ENCODE results near the gene RGS7.
"Not testable (repeated sequence)": the region's sequence is repeated elsewhere in the genome, so short reads cannot be mapped to it uniquely, and the experiment has no call there.

The RGS7 gene

DNA sequence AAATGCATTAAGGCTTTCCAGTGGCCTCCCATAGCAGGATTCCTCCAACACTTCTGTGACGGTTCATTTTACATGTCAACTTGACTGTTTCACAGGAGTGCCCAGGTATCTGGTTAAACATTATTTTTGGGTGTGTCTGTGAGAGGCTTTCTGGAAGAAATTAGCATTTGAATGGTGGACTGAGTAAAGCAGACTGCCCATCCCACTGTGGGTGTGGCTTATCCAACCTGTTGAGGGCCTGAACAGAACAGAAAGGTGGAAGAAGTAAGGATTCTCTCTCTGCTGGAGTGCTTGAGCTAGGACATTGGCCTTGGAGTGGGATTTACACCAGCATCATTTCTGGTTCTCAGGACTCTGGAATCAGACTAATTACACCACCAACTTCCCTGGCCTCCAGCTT, 85.6 kb downstream of the RGS7 start:
- no peak for DNase-seq (ENCODE audit: low read depth)

GRCh38 chr1:241270016-241270415, 87.0 kb downstream of the RGS7 start:
- no peak for DNase-seq (ENCODE audit: low read depth)

DNA sequence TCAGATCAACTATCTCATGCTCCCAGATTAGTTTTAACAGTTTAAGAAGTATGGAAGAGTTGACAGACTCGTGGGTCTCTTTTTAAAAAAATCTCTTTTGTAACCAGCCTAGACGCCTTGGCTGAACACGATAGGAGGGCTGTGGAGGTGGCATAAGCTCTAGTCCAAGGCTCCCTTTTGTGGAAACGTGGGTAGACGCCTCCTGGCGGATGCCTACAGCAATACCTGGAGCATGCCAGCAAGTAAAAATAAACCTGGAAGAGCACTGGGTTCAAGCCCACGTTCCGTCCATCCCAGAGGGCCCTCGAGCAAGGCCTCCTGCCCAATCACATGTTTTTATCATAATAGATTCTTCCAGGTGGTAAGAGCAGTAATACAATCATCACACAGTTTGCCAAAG, 87.9 kb downstream of the RGS7 start:
- DNase-seq (ENCODE audit: low read depth), result no peak

- DNase-seq (ENCODE audit: low read depth), result no peak
These were observed 90.9 kb downstream of the RGS7 start for GRCh38 chr1:241266121-241266520.

DNA sequence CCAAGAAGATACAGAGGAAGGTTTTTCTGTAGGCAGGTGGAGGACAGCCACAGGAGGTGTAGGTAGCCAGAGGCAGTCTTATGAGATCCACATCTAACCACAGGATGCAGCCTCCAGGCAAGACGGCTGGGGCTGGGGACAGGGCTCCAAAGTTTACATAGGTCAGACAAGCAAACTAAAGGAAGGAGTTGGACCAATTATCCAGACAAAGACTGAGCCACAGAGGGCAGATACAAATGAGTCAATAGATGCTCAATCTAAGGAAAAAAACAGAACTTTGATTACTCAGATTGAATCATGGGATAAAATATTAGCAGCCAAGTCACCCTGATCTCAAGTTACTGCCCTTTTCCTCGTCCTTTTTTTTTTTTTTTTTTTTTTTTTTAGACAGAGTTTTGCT, 91.6 kb downstream of the RGS7 start:
- DNase-seq (ENCODE audit: low read depth), result no peak

- DNase-seq (ENCODE audit: low read depth), result no peak
These were observed 93.7 kb downstream of the RGS7 start for GRCh38 chr1:241263346-241263745.

DNA sequence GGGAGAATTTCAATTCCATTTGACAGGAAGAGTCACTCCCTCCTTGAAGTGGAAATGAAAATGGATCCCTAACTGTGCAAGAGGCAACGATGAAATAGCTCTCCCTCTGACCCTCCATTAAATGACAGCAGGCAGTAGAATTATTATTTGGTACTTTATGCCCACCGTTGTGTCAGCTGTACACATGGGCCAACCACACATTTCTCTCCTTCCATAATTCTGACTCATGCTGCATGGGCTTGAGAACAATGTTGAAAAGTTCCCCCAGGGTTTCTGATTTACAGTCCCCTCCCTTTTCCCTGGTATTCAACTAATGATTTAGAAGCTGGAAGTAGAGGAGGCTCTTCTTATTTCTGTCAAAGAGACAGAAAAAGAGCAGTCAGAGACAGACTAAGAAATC, 103.5 kb downstream of the RGS7 start:
- no peak for DNase-seq (ENCODE audit: low read depth)

DNA sequence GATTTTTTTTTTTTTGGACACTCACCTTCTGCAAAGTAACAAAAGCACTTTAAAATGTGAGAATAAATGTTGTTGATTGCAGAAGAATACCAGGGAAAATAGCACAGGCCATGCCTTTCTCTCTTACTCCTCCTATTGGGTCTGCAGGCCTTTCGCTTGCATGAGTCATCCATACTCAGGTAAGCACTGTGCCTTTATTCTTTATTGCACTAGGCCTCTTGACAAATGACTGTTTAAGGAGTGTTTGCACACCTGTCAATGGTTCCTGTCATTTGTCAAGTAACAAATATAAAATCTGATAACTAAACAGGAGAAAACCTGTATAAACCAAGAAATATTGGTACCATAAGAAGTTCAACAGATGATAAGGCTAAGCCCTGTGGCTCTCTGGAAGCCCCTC, 106.5 kb downstream of the RGS7 start:
- DNase-seq (ENCODE audit: low read depth), result no peak

DNA sequence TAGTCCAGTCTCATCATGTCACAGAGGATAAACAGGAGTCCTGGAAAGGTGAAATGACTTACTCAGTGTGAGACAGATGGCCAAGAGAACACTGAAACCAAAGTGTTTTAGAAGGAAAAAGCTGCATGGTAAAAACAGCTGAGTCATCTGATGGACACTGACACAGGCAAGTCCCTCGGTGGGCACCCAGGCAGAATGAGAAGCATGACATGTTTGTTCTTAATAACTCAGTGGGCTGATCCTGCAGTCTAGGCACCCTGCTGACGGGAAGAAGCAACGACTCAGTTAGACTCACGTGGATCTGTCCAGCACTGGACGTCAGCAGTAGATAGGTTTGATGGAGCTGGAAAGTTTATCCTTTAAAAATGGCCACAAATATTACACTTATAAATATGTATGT, 116.9 kb downstream of the RGS7 start:
- DNase-seq (ENCODE audit: low read depth), result no peak

- DNase-seq (ENCODE audit: low read depth), result no peak
These were observed 119.1 kb downstream of the RGS7 start for GRCh38 chr1:241237873-241238272.

DNA sequence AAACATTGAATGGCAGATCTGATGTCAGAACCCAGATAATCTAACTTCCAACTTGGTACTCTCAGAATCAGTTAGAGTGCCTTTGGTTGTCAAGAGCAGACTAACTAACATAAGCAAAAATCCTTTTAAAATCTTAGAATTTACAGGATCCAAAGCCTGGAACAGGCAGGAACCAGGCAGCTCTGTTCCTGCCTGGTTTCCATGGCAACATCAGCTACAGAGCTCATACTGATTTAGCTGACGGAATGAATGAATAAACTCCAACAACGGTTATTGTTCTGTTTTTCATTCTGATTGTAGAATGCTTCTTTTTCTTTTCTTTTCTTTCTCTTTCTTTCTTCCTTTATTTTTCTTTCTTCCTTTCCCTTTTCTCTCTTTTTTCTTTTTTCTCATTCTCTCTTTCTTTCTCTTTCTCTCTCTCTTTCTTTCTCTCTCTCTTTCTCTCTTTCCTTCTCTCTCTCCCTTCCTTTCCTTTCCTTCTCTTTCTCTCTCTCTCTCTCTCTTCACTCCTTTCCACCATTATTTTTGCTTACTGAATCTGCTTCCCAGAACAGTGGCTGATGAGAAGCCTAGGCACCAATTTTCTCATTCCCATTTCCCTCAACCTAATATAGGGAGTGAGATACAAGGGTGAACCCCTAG, 121.6 kb downstream of the RGS7 start:
- DNase-seq (ENCODE audit: low read depth), result no peak

GRCh38 chr1:241229711-241230110, 127.3 kb downstream of the RGS7 start:
- no peak for DNase-seq (ENCODE audit: low read depth)

GRCh38 chr1:241229216-241229615, 127.8 kb downstream of the RGS7 start:
- no peak for DNase-seq (ENCODE audit: low read depth)

DNA sequence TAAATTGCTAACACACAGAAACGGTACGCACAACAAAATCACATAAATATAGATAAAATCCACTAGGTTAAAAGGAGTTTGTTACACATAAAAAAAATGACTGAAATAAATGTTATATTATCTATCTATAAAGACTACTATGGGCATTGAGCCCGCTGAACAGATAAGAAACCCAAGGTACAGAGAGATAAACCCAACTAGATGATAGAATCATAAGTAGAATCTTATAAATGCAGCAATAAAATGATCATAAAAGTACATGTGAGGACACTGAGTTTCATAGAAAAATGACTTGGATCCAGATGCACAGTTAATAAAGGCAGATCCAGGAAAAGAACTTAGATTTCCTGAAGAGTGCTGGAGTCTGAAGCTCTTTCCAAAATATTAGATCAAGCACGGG, 128.7 kb downstream of the RGS7 start:
- no peak for DNase-seq (ENCODE audit: low read depth)

DNA sequence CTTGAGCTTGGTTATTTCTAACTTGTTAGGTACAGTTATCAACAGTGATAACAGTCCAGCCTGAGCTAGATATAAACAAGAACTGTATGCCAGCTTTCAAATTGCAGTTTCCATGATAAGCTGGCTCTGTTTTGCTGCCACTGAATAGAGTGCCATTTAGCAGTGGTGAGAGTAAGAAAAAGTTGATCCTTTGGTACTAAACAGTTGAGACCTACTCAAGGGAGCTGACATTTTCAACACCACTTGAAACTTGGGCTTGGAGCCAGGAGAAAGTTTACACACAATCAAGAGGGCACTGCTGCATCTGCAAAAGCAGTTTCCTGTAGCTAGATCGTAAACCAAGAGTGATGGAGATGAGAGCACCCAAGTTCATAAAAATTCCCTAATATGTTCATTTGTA, 131.3 kb downstream of the RGS7 start:
- no peak for DNase-seq (ENCODE audit: low read depth)

GRCh38 chr1:241224189-241224588, 132.8 kb downstream of the RGS7 start:
- DNase-seq (ENCODE audit: low read depth), result not testable (repeated sequence)

DNA sequence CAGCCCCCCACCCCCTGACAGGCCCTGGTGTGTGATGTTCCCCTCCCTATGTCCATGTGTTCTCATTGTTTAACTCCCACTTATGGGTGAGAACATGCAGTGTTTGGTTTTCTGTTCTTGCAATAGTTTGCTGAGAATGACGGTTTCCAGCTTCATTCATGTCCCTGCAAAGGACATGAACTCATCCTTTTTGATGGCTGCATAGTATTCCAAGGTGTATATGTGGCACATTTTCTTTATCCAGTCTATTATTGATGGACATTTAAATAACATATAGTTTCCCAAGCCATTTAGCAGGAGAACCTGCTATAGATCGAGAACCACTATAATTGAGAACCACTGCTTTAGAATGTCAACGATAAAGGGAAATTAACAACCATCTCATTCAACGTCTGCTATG, 134.2 kb downstream of the RGS7 start:
- DNase-seq (ENCODE audit: low read depth), result not testable (repeated sequence)

DNA sequence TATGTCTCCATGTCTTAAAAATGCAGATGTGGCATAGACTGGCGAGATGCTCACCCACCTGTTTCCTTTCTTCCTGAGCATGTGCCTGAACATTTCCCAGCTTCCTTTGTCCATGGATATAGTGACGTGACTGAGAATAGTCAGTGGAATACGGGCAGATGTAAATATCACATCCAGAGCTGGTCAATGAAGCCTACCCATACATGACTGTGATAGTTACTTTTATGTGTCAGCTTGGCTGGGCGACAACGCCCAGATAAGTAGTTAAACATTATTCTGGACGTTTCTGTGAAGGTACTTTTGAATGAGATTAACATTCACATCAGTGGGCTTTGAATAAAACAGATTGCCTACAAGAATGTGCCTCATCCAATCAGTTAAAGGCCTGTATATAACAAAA, 135.7 kb downstream of the RGS7 start:
- DNase-seq (ENCODE audit: low read depth), result no peak

GRCh38 chr1:241220913-241221312, 136.1 kb downstream of the RGS7 start:
- not testable (repeated sequence) for DNase-seq (ENCODE audit: low read depth)

DNA sequence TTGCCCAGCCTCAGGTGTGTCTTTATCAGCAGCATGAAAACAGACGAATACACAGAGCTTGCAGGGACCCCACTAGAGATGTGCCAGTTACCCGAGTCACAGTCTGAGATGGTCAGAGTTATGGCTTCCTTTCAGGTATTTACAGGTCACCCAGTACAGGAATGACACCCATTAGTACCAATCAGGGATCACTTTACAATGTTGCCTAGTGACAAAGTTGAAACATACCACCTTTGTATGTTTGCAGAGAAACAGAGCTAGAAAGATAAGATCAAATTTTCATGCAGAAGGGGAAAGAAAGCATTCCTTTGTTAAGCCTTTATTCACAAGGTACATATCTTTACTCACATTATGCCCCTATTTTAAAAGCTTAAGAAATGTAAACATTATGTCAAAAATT, 137.6 kb downstream of the RGS7 start:
- DNase-seq (ENCODE audit: low read depth), result no peak

DNA sequence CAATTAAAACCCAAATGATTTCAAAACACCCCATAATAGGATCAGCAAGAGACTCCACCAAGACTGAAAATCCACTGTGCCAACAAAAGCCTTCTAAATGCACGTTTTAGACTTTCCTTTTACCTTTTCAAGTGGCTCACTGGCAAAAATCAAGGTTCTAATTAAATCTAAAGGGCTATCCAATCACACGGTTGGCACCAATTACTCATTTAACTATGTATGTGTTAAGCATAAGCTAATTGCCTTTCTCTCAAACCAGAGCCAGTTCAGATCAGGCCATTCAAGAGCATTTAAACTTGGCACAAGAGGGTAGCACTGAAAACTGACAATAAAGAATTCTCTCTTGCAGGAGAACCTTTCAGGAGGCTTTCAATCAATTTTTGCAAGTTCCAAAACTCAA, 139.5 kb downstream of the RGS7 start:
- DNase-seq (ENCODE audit: low read depth), result no peak

DNA sequence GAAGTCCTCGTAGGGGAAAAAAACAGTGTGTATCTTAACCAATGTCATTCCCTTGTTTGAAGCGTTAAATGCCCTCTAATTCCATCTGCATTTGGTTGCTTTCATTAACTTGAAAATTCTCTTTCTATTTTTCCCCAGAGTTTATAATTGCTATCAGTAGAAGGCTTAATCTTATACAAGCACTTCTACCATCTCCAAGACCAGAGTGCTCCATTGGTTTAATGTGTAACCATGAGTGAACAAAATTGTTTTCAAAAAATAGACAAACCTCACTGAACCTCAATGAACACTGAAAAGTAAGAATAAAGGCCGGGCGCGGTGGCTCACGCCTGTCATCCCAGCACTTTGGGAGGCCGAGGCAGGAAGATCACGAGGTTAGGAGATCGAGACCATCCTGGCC, 141.3 kb downstream of the RGS7 start:
- no peak for DNase-seq (ENCODE audit: low read depth)

GRCh38 chr1:241215203-241215602, 141.8 kb downstream of the RGS7 start:
- DNase-seq (ENCODE audit: low read depth), result no peak

- DNase-seq (ENCODE audit: low read depth), result no peak
These were observed 143.9 kb downstream of the RGS7 start for GRCh38 chr1:241213139-241213538.

- no peak for DNase-seq (ENCODE audit: low read depth)
These were observed 144.4 kb downstream of the RGS7 start for GRCh38 chr1:241212628-241213027.
